ENCODE results near the gene EFEMP2.

Gene EFEMP2

DNA sequence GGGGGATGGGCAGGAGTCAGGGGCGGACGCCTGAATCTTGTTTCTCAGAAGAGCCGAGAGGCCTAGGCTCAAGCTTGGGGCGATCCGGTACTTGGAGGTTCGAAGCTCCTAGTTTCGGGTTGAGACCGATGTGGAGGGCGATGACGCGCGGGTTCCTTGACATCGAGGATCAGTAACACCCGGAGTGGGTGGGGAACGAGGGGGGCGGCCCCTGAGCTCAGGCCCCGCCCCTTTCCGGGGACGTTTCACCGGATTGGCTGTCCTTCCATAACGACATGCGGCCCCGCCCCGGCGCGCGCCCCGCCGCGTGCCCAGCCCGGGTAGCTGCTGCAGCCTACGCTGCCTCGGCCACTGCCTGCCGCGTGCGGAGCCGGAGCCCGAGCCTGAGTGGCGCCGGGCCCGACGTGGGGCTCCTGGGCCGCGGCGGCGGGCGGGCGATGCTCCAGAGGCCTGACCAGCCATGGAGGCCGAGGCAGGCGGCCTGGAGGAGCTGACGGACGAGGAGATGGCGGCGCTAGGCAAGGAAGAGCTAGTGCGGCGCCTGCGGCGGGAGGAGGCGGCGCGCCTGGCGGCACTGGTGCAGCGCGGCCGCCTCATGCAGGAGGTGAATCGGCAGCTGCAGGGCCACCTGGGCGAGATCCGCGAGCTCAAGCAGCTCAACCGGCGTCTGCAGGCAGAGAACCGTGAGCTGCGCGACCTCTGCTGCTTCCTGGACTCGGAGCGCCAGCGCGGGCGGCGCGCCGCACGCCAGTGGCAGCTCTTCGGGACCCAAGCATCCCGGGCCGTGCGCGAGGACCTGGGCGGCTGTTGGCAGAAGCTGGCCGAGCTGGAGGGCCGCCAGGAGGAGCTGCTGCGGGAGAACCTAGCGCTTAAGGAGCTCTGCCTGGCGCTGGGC lies 18.0 kb upstream of the EFEMP2 start, which contains the start of gene CCDC85B:
Gene CCDC85B, plus strand, starts transcription at position 350 of the 895 bp plus-strand sequence. Its CDS starts 111 bp downstream, at position 461.
- TF ChIP-seq, protein P1, sequence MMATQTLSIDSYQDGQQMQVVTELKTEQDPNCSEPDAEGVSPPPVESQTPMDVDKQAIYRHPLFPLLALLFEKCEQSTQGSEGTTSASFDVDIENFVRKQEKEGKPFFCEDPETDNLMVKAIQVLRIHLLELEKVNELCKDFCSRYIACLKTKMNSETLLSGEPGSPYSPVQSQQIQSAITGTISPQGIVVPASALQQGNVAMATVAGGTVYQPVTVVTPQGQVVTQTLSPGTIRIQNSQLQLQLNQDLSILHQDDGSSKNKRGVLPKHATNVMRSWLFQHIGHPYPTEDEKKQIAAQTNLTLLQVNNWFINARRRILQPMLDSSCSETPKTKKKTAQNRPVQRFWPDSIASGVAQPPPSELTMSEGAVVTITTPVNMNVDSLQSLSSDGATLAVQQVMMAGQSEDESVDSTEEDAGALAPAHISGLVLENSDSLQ (IDR thresholded peaks at IDR 0.05), result 0 out of 2 replicates have a peak, but pooled peaks have one; percentile 4
- TF ChIP-seq SP1 (IDR thresholded peaks at IDR 0.05) (no peak), L3MBTL2 (conservative IDR thresholded peaks at IDR 0.05) (peak; percentile 31)
- ChIA-PET POLR2A (interaction anchor here (0.6 to 12.4 kb wide), 30 partner anchors 9 to 466 kb away, joined by 3 to 289 read pairs (median 4); partner anchors contain the start of genes AP5B1, BANF1, CFL1 and EFEMP2), CTCF (interaction anchor here (0.7 to 5.4 kb wide), 8 partner anchors 10 to 179 kb away, joined by 3 to 59 read pairs (median 6); partner anchors contain the start of genes FOSL1, KAT5 and MUS81)
- peak; percentile 90 for DNase-seq (ENCODE audit: extremely low spot score)

DNA sequence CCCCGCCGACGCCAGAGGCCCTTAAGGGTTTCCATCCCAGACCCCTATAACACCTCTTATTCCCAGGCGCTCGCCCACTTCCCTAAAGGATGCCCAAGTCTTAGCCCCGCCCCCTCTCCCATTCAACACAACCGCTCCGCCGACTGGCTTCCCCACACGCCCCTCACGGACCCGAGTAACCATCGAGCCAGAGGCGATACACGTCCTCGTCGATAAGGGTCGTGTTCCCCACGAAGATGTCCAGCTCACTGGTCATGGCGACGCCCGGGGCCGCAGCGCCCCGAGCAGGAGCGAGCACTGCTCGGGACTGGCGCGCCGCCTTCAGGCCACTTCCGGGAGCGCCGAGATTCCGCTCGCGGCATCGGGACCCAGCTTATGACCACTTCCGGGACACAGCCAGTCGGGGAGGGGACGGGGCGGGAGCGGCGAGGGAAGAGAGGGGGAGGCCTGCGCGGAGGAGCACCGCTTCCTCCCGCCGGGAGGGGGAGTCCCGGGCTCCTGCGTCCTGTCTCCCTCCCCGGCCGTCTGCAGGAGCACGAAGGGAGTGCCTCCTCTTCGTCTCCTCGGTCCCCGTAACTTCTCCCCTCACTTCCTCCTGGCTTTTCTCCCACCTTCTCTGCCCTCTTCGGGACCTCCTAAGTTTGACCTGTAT lies 15.7 kb upstream of the EFEMP2 start, which contains the start of gene FIBP:
Gene FIBP, minus strand, starts transcription at position 309 of the 652 bp plus-strand sequence. Its CDS starts 53 bp downstream, at position 256.
- ChIA-PET POLR2A (interaction anchor here (0.6 to 12.4 kb wide), 27 partner anchors 8 to 329 kb away, joined by 3 to 289 read pairs (median 5); partner anchors contain the start of genes BANF1, CFL1, EFEMP2 and EIF1AD), CTCF (interaction anchor here (0.6 to 5.4 kb wide), 26 partner anchors 8 to 396 kb away, joined by 3 to 59 read pairs (median 4); partner anchors contain the start of genes FOSL1 and MUS81)
- peak; percentile 93 for DNase-seq (ENCODE audit: extremely low spot score)
- TF ChIP-seq ARNT (IDR thresholded peaks at IDR 0.05) (no peak), HDGF (IDR thresholded peaks at IDR 0.05; ENCODE audit: borderline replicate concordance) (0 out of 2 replicates have a peak, but pooled peaks have one; percentile 47), ELF4 (IDR thresholded peaks at IDR 0.05) (peak; percentile 89), L3MBTL2 (conservative IDR thresholded peaks at IDR 0.05) (peak; percentile 86)
- TF ChIP-seq, protein P1 (IDR thresholded peaks at IDR 0.05), result no peak

DNA sequence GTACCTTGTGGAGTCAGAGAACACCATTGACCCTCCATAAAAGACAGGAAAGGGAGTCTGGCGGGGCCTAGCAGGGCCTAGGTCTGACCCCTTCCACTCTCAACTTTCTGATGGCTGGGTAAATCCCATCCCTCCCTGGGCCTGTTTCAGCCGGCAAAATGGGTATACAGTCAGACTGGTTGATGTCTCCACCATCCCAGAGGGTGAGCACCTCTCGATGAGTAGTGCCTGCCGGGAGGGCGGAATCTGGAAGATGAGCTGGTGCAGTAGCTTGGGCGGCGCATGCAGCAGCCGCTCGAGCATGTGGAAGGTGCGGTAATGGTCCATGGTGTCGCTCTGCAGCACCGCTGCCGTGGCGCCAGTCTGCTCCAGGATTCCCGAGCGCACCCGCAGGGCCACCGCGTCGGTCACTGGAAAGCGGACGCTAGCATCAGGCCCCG lies 15.1 kb upstream of the EFEMP2 start:
- TF ChIP-seq, protein P1 (IDR thresholded peaks at IDR 0.05), result no peak
- TF ChIP-seq ZNF384 (IDR thresholded peaks at IDR 0.05) (no peak), L3MBTL2 (conservative IDR thresholded peaks at IDR 0.05) (no peak), FOXM1 (IDR thresholded peaks at IDR 0.05; ENCODE audit: borderline replicate concordance) (no peak), NFRKB (IDR thresholded peaks at IDR 0.05) (no peak), FOXK2 (IDR thresholded peaks at IDR 0.05) (no peak), ELF4 (IDR thresholded peaks at IDR 0.05) (no peak), BHLHE40 (IDR thresholded peaks at IDR 0.05; ENCODE audit: borderline replicate concordance) (no peak), TARDBP (IDR thresholded peaks at IDR 0.05) (no peak)
- no peak for DNase-seq (ENCODE audit: extremely low spot score)
- ChIA-PET POLR2A (interaction anchor here (0.7 to 12.4 kb wide), 21 partner anchors 10 to 329 kb away, joined by 3 to 289 read pairs (median 7); partner anchors contain the start of genes BANF1, CFL1, EFEMP2 and EIF1AD), CTCF (interaction anchor here (0.6 to 5.4 kb wide), 21 partner anchors 9 to 396 kb away, joined by 3 to 59 read pairs (median 4); partner anchors contain the start of genes FOSL1 and MUS81)

DNA sequence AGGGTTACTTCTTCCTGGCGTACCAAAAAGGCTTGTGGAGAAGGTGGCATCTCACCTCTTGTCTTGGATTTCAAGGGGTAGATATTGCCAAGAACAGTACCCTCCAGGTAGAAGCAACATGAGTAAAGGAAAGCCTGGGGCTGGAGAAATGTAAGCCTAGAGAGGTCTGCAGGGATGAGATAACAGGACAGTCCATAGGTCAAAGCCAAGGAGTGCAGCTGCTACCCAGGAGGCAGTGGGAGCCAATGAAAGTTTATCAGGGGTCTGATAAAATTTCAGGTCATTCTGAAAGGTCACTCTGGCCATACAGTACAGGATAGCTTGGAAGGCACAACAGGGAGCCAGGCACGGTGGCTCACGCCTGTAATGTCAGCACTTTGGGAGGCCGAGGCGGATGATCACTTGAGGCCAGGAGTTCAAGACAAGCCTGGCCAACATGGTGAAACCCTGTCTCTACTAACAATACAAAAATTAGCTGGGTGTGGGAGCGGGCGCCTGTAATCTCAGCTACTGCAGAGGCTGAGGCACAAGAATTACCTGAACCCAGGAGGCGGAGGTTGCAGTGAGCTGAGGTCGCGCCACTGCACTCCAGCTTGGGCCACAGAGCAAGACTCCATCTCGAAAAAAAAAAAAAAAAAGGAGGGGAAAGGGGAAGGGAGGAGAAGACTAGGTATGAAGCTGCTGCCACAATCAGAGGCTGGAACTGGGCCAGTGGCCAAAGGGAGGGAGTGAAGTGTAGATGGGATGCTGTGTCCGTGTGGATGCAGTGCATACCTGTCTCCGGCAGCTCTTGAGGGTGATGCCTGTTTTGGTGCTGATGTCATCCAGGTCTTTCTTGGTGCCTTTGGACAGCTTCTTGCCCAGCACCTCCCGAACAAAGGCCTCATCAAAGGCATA lies 14.5 kb upstream of the EFEMP2 start:
- DNase-seq (ENCODE audit: extremely low spot score), result no peak
- TF ChIP-seq, protein P1 (IDR thresholded peaks at IDR 0.05), result no peak
- TF ChIP-seq BHLHE40 (IDR thresholded peaks at IDR 0.05; ENCODE audit: borderline replicate concordance), result no peak
- no peak for TF ChIP-seq HDGF (IDR thresholded peaks at IDR 0.05; ENCODE audit: borderline replicate concordance)
- no peak for TF ChIP-seq LEF1 (IDR thresholded peaks at IDR 0.05; ENCODE audit: borderline replicate concordance)
- TF ChIP-seq ARNT (IDR thresholded peaks at IDR 0.05), result no peak
- TF ChIP-seq ZNF384 (IDR thresholded peaks at IDR 0.05), result no peak
- no peak for TF ChIP-seq CTBP1 (IDR thresholded peaks at IDR 0.05; ENCODE audit: borderline replicate concordance)
- TF ChIP-seq FOXK2 (IDR thresholded peaks at IDR 0.05), result no peak
- TF ChIP-seq SUZ12 (IDR thresholded peaks at IDR 0.05), result no peak
- ChIA-PET CTCF (interaction anchor here (0.5 to 5.4 kb wide), 8 partner anchors 13 to 748 kb away, joined by 3 to 59 read pairs (median 5); partner anchors contain the start of genes FOSL1 and MUS81), POLR2A (interaction anchor here (0.9 to 12.4 kb wide), 5 partner anchors 13 to 175 kb away, joined by 4 to 289 read pairs (median 12); partner anchors contain the start of genes CFL1, EFEMP2, KAT5 and MUS81)

All from HEK293T (cell line).